ENCODE data around the gene TAF5L.
"Not testable (repeated sequence)": the region's sequence is repeated elsewhere in the genome, so short reads cannot be mapped to it uniquely, and the experiment has no call there.

Gene TAF5L

GRCh38 chr1:229608590-229608989 is 17.3 kb downstream of the TAF5L start:
- DNase-seq = no peak

- no peak for DNase-seq
Observed at GRCh38 chr1:229607370-229607769, 18.6 kb downstream of the TAF5L start.

GRCh38 chr1:229603371-229604005 is 22.4 kb downstream of the TAF5L start:
- DNase-seq = no peak

GRCh38 chr1:229600229-229600628 is 25.7 kb downstream of the TAF5L start:
- no peak for DNase-seq

GRCh38 chr1:229599218-229599954 is 26.5 kb downstream of the TAF5L start:
- no peak for DNase-seq

- DNase-seq = no peak
Observed at GRCh38 chr1:229597877-229598276, 28.0 kb downstream of the TAF5L start.

GRCh38 chr1:229596925-229597699 is 28.8 kb downstream of the TAF5L start:
- peak in 2 of 56 donors; percentile 1 to 28 for DNase-seq

- not testable (repeated sequence) for DNase-seq
Observed at GRCh38 chr1:229595876-229596275, 30.0 kb downstream of the TAF5L start.

- DNase-seq = no peak
Observed at GRCh38 chr1:229594227-229595008, 31.5 kb downstream of the TAF5L start.

GRCh38 chr1:229593800-229594199 is 32.1 kb downstream of the TAF5L start:
- DNase-seq = no peak

- no peak for DNase-seq
Observed at GRCh38 chr1:229590119-229590518, 35.8 kb downstream of the TAF5L start.

- DNase-seq = no peak
Observed at GRCh38 chr1:229585338-229585737, 40.6 kb downstream of the TAF5L start.

- no peak for DNase-seq
Observed at GRCh38 chr1:229582715-229583114, 43.2 kb downstream of the TAF5L start.

GRCh38 chr1:229582011-229582694 is 43.8 kb downstream of the TAF5L start:
- DNase-seq = peak in 24 of 56 donors; percentile 8 to 62 (median 16)

GRCh38 chr1:229581485-229581884 is 44.4 kb downstream of the TAF5L start:
- DNase-seq = no peak

- DNase-seq = peak in 55 of 56 donors; percentile 27 to 94 (median 80)
Observed at GRCh38 chr1:229579059-229579673, 46.8 kb downstream of the TAF5L start.

- DNase-seq = peak in 11 of 56 donors; percentile 15 to 62 (median 42)
Observed at GRCh38 chr1:229578168-229579058, 47.5 kb downstream of the TAF5L start.

GRCh38 chr1:229574679-229575442 is 51.1 kb downstream of the TAF5L start:
- DNase-seq = no peak

All from amygdala (tissue), 56 donors.